Esophagus squamous epithelium (tissue), 5 donors: ENCODE measurements around the gene TRIM66. TPM values are rescaled to one million over a fixed set of nuclear protein-coding genes. Genes with fewer than 3 reads are reported as not detected.

Experiments
- DNase-seq: peaks from one replicate; lab custom pipeline; 2025; lab: John Stamatoyannopoulos, UW
- H3K27ac ChIP-seq, 4 donors: fragments of 200-600 bp; sonication (generic); one replicate each; pipeline ENCODE4 v1.5.1; 2016 to 2019; ENCODE audit warnings: mild to moderate bottlenecking in 1 of 4
- H3K27me3 ChIP-seq, 4 donors: fragments of 200-600 bp; sonication (generic); 1 replicate in 3 of 4; 2 replicates in 1 of 4; pipeline versions ENCODE4 v1.5.1 to v1.6.0; 2017 to 2021; ENCODE audit warnings: antibody characterized with exemption in 1 of 4
- H3K36me3 ChIP-seq, 3 donors: fragments of 200-600 bp; sonication (generic); one replicate each; pipeline ENCODE4 v1.5.1; 2016 to 2019
- H3K4me1 ChIP-seq, 3 donors: fragments of 200-600 bp; sonication (generic); one replicate each; pipeline ENCODE4 v1.5.1; 2017 to 2019
- H3K4me3 ChIP-seq, 4 donors: fragments of 200-600 bp; sonication (generic); 1 replicate in 3 of 4; 2 replicates in 1 of 4; pipeline ENCODE4 v1.5.1; 2016 to 2019; ENCODE audit warnings: mild to moderate bottlenecking in 2 of 4, moderate library complexity in 1 of 4
- H3K9me3 ChIP-seq, 3 donors: fragments of 200-600 bp; sonication (generic); one replicate each; pipeline ENCODE4 v1.5.1; 2016 to 2019
- POLR2A ChIP-seq, 4 donors: fragments of 450-650 bp; IDR thresholded peaks; one replicate each; pipeline ENCODE4 v1.6.1; 2017; ENCODE audit warnings: antibody characterized with exemption in 4 of 4, mild to moderate bottlenecking in 4 of 4, moderate library complexity in 3 of 4
- WGBS, 2 donors: methylation state at CpG; one replicate each; pipeline ENCODE4 v1.1.5; 2018; 5-methylcytosine and 5-hydroxymethylcytosine counted together
- intact Hi-C: fragments of 100-400 bp; cut with DNase I; formaldehyde crosslinking; loops from one replicate; pipeline ENCODE4 v1.15.0; 2022
- total RNA-seq, 4 donors: library from RNA; depleted of rRNA; stranded (reverse); fragments of >200 nt; gene quantifications; one replicate each; pipeline ENCODE4 v1.1.0, GENCODE V29; 2016
- TF ChIP-seq, protein P1 (sequence below), 6 experiments: fragments of 450-650 bp in 4 of 6; fragments of 200-600 bp in 2 of 6; sonication (generic) in 2 of 6; IDR thresholded peaks; one replicate each; pipeline ENCODE4 v1.5.1; 2016 to 2019; ENCODE audit warnings: antibody characterized with exemption in 6 of 6, mild to moderate bottlenecking in 4 of 6, moderate library complexity in 4 of 6
- donor health status: DM: yes; HTN: yes; CAD: no.

TRIM66 gene
- total RNA-seq, 4 donors from 2014 or later = 4.5 to 5.5 (median 4.8) TPM

DNA sequence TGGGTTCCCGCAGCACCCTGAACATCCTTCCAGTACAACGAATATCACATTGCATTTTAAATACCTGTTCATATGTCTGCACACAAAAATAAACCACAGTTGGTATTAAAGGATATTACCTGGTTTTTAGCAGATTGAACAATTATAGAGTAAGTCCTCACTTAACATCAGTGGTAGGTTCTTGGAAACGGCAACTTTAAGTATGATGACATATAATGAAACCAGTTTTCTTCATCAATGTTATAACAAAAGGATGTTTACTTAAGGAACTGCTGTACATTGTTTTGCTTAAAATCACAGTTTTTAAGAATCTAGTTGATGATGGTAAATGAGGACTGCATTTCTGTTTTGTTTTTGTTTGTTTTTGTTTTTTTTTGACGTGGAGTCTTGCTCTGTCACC, 28.0 kb downstream of the TRIM66 start:
- H3K27me3 ChIP-seq = no peaks in the 10 kb centered on the region
- H3K27ac ChIP-seq = no peak overlapping the region
- H3K4me3 ChIP-seq = no peak overlapping the region
- H3K36me3 ChIP-seq = peaks cover 0 to 27% (median 0%) of the 10 kb centered on the region in 3 donors
- peaks cover 0 to 10% (median 0%) of the 10 kb centered on the region in 3 donors for H3K4me1 ChIP-seq
- intact Hi-C loops = no loop called here
- DNase-seq = no peak
- no peaks in the 10 kb centered on the region for H3K9me3 ChIP-seq
- TF ChIP-seq POLR2A (IDR thresholded peaks at IDR 0.05) = no peak
- TF ChIP-seq, protein P1, sequence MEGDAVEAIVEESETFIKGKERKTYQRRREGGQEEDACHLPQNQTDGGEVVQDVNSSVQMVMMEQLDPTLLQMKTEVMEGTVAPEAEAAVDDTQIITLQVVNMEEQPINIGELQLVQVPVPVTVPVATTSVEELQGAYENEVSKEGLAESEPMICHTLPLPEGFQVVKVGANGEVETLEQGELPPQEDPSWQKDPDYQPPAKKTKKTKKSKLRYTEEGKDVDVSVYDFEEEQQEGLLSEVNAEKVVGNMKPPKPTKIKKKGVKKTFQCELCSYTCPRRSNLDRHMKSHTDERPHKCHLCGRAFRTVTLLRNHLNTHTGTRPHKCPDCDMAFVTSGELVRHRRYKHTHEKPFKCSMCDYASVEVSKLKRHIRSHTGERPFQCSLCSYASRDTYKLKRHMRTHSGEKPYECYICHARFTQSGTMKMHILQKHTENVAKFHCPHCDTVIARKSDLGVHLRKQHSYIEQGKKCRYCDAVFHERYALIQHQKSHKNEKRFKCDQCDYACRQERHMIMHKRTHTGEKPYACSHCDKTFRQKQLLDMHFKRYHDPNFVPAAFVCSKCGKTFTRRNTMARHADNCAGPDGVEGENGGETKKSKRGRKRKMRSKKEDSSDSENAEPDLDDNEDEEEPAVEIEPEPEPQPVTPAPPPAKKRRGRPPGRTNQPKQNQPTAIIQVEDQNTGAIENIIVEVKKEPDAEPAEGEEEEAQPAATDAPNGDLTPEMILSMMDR (IDR thresholded peaks at IDR 0.05) = no peak
- WGBS, 2 donors = 65 to 75% methylated on average over 4 of the region's 4 CpGs

DNA sequence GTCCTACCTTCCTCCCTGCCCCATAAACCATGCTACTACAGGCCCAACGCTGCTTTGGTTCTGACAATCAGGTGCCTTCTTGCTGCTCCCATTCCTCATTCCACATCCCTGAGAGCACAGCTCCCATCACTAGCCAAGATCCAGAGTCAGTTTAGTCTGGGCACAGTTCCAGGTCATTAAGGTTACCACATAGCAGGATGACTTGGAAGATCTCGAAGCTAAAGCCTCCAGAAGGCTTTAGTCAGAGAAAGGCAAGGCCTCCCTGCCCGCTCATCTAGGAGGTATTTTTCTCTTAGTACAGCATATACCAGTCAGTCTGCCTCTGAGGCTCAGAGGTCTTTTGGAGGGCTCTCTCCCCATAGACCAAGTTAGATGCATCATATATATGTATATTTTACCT, 30.3 kb downstream of the TRIM66 start:
- WGBS, 2 donors = 72 to 86% methylated on average over 2 to 3 of the region's 3 CpGs
- H3K4me3 ChIP-seq = no peak overlapping the region
- no peak for DNase-seq
- H3K27ac ChIP-seq = peak overlapping the region in 1 of 4 donors; percentile 2
- no peaks in the 10 kb centered on the region for H3K27me3 ChIP-seq
- peaks cover 0 to 5% (median 0%) of the 10 kb centered on the region in 3 donors for H3K4me1 ChIP-seq
- H3K36me3 ChIP-seq = peaks cover 0 to 51% (median 0%) of the 10 kb centered on the region in 3 donors
- intact Hi-C loops = no loop called here
- TF ChIP-seq POLR2A (IDR thresholded peaks at IDR 0.05) = no peak
- TF ChIP-seq, protein P1 (IDR thresholded peaks at IDR 0.05) = no peak
- H3K9me3 ChIP-seq = no peaks in the 10 kb centered on the region

DNA sequence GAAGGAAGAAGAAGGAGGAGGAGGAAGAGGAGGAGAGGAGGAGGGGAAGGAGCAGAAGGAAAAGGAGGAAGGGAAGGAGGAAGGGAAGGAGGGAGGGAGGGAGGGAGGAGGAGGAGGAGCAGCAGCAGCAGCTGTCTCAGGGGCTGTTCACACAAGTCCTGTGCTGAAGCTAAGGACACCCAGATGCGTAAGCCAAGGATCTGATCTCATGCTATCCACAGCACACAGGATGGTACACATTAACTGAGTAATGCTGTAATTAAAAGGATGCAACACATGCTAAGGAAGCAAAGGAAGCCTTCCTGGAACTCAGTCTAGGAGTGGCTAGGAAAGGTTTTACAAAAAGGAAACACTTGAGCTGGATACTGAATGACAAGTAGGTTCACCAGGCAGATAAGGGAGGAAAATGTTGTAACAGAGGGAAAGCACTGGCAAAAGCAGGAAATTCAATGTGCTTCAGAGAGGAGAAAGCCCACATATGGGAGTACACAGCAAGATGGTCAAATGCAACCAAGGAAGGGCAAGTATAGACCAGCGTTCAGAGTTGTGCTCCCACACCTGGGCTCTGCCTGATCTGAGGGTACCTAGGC, 32.0 kb downstream of the TRIM66 start:
- Histone ChIP-seq H3K27me3 (no peaks in the 10 kb centered on the region), H3K4me1 (peaks cover 0 to 5% (median 0%) of the 10 kb centered on the region in 3 donors), H3K27ac (no peak overlapping the region), H3K9me3 (no peaks in the 10 kb centered on the region), H3K4me3 (no peak overlapping the region), H3K36me3 (peaks cover 0 to 65% (median 0%) of the 10 kb centered on the region in 3 donors)
- no peak for DNase-seq
- no peak for TF ChIP-seq POLR2A (IDR thresholded peaks at IDR 0.05)
- TF ChIP-seq, protein P1 (IDR thresholded peaks at IDR 0.05) = no peak
- 86 to 95% methylated on average over 2 of the region's 2 CpGs for WGBS, 2 donors
- intact Hi-C loops = no loop called here

DNA sequence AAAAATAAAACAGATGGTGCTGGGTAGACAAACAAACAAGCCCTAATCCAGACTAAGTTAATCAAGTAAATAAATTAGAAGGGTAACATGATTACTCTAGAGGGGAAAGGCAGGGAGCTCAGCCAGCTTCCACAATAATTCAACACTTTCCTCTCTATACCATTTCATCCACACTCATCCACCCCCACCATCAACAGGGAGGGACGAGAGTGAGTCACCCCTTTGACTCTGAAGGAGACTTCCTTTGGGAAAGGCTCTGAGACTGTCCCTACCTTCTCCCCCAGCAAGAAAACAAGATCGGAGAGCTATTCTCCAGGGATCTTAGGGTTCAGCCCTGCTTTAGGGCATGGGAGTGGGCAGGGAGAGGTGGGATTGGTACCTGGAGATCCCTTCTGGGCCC, 33.1 kb downstream of the TRIM66 start:
- 58 to 67% methylated on average over 1 to 2 of the region's 2 CpGs for WGBS, 2 donors
- H3K36me3 ChIP-seq = peaks cover 0 to 77% (median 0%) of the 10 kb centered on the region in 3 donors
- DNase-seq = no peak

GRCh38 chr11:8646873-8647272, 35.6 kb downstream of the TRIM66 start:
- Histone ChIP-seq H3K9me3 (no peaks in the 10 kb centered on the region), H3K27me3 (no peaks in the 10 kb centered on the region), H3K4me3 (no peak overlapping the region), H3K36me3 (peaks cover 0 to 98% (median 0%) of the 10 kb centered on the region in 3 donors), H3K27ac (no peak overlapping the region), H3K4me1 (no peaks in the 10 kb centered on the region)
- DNase-seq = no peak
- TF ChIP-seq POLR2A (IDR thresholded peaks at IDR 0.05) = no peak
- TF ChIP-seq, protein P1 (IDR thresholded peaks at IDR 0.05) = no peak
- intact Hi-C loops = no loop called here
- 90 to 99% methylated on average over 4 of the region's 4 CpGs for WGBS, 2 donors

More for the DNA sequence above, 33.1 kb downstream of the TRIM66 start:
- no peaks in the 10 kb centered on the region for H3K27me3 ChIP-seq
- TF ChIP-seq, protein P1 (IDR thresholded peaks at IDR 0.05) = no peak
- no peak for TF ChIP-seq POLR2A (IDR thresholded peaks at IDR 0.05)
- H3K4me1 ChIP-seq = peaks cover 0 to 5% (median 0%) of the 10 kb centered on the region in 3 donors
- H3K4me3 ChIP-seq = no peak overlapping the region
- no peak overlapping the region for H3K27ac ChIP-seq
- intact Hi-C loops = no loop called here
- H3K9me3 ChIP-seq = no peaks in the 10 kb centered on the region
